Endometrial microvascular endothelial cells (primary cell): ENCODE measurements around the gene TCN2. TPM values are rescaled to one million over a fixed set of nuclear protein-coding genes. Genes with fewer than 3 reads are reported as not detected.

Source experiments
- in situ Hi-C: cut with HindIII; loops from 2 replicates; pipeline ENCODE4 v1.10.0; 2017; ENCODE audit warnings: low sequenced_read_pairs, low pct_unique_long_range_greater_than_20kb; ENCODE audit errors: inconsistent ontology term
- total RNA-seq: library from RNA; depleted of rRNA; stranded (reverse); fragments of >200 nt; gene quantifications from one replicate; pipeline ENCODE4 v1.2.3, GENCODE V29; 2015; ENCODE audit errors: inconsistent ontology term

TCN2 gene
- total RNA-seq, 1 donor from 2014 or later, result 97.4 TPM

DNA sequence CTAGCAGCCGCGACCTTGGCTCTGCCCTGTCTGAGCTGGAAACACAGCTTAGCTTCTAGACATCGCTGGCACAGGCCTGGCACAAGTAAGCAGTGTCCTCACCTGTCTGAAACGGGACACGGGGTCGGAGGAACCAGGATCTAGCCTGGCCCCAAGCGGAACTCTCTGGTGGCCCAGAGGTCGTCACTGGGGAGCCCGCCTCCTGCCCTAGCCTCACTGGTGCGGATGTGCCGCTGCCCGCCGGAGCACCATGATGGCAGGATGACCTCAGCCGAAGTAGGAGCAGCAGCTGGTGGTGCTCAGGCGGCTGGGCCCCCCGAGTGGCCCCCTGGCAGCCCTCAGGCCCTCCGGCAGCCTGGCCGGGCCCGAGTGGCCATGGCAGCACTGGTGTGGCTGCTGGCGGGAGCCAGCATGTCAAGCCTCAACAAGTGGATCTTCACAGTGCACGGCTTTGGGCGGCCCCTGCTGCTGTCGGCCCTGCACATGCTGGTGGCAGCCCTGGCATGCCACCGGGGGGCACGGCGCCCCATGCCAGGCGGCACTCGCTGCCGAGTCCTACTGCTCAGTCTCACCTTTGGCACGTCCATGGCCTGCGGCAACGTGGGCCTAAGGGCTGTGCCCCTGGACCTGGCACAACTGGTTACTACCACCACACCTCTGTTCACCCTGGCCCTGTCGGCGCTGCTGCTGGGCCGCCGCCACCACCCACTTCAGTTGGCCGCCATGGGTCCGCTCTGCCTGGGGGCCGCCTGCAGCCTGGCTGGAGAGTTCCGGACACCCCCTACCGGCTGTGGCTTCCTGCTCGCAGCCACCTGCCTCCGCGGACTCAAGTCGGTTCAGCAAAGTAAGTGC is 29.5 kb downstream of the TCN2 start:
- in situ Hi-C loops, result no loop called here

DNA sequence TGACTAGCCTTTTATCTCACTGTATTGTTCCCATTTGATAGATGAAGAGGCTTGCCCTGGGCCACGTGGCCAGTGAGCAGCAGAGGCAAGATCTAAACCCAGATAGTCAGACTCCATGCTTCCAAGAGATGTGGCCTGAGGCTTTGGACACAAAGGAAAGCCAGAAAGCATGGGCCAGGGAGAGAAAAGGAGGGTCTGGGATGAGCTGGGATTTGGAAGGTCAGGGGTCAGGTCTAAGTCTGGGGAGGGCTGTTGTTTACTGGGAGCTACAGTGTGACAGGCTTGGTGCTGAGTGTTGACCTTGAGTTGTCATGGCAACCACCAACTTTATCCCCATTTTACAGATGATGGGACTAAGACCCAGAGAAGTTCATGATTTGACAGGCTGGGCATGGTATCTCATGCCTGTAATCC is 30.7 kb downstream of the TCN2 start:
- in situ Hi-C loops, result no loop called here

DNA sequence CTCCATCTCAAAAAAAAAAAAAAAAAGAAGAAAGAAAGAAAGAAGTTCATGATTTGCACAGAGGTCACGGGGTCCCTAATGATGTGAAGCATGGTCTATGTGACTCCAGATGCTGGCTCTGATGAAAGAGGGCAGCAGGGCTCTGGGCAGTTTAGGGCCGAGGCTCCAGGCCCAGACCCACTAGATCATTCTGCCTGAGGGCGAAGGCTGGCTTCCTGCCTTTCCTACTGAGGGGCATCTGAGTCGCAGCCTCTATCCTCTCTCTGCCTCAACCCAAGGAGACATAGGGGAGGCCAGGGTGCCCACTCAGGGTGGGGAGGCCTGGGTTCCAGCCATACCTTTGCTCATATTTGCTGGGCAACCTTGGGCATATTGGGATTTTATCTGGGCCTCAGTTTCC is 33.4 kb downstream of the TCN2 start:
- in situ Hi-C loops, result no loop called here

DNA sequence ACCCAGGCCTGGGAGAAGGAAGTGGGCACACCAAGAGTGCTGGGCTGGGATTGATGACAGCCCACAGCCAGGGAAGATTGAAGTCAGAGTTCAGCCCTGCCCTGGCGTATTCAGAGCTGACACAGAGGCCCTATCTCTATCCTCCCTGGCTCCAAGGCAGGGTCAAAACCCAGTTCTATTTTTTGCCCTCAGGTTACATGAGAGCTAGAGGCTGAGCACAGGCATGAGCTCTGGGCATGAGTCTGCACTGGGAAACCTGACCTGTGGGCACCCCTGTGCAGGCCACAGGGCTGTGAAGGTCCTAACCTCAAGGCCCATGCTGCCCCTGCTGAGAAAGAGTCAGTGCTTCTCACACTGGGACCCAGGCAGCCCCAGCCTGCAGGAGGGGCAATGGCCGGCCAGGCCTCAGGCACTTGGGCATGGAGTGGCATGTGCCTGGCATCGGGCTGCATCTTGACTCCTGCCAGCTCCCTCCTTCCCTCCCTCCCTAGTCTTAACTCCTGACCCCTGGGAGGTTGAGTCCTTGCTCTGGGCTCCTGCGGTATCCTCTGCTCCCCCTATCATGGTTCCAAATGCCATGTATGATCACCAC is 34.0 kb downstream of the TCN2 start:
- in situ Hi-C loops, result no loop called here

DNA sequence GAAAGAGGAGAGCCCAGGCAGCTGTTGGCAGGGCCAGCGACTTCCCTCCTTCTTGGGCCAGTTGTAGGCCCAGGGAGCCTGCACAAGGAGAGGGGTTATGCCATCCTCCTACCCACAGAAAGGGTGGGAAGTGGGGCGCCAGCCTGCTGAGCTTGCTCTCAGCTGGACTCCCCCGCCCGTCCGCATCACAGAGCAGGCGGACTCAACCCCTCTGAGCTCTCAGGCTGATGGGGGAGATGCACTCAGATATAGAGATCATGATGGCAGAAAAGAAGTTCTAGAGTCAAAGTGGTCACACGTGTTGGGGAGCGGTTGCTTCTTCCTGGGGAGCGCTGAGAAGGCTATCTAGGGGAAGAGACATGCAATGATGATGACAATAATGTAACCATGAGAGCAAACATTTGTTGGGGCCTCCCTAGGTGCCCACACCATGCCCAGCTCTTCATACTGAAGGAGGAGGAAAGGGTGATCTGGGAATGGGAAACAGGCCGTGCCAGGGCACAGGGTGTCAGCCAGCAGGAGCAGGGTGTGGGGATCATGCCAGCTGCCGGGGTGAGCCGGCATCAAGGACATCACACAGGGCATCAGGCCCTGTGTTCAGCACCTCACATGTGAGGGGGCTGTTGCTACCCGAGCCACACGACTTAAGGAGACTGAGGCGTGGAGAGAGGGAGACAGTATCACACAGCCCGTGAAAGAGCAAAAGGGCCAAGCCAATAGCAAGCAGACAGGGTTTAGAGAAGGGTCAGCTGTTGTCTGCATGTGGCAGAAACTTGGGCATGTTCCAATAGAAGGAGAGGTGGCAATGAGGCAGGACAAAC is 36.3 kb downstream of the TCN2 start:
- in situ Hi-C loops, result no loop called here

DNA sequence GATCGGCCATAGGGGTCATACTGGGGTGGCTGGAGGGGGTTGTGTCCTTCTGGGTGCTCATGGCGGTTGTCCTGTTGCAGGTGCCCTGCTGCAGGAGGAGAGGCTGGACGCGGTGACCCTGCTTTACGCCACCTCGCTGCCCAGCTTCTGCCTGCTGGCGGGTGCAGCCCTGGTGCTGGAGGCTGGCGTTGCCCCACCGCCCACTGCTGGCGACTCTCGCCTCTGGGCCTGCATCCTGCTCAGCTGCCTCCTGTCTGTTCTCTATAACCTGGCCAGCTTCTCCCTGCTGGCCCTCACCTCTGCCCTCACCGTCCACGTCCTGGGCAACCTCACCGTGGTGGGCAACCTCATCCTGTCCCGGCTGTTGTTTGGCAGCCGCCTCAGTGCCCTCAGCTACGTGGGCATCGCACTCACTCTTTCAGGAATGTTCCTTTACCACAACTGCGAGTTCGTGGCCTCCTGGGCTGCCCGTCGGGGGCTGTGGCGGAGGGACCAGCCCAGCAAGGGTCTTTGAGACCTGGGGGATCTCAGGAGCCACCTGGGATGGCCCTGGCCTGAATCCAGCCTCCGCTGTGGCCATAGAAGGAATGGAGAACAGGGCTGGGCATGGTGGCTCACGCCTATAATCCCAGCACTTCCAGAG is 39.7 kb downstream of the TCN2 start:
- in situ Hi-C loops, result no loop called here

DNA sequence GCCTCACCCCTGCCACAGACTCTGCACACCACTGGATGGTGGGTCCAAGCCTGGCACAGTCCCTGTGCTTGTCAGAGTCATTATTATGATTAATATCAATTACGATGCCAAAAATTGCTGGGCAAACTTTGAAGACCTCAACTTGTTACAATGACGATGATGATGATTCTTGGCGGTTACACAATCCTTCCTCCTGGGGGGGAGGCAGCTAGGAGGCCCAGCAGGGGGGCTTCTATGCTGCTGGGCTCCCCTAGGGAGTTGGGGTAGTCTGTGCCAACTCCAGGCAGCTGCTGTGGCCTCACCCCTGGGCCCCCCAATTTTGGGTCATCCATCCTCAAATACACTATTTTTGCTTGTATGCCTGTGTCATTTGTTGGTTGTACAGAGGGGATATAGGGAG is 40.6 kb downstream of the TCN2 start:
- in situ Hi-C loops, result no loop called here

DNA sequence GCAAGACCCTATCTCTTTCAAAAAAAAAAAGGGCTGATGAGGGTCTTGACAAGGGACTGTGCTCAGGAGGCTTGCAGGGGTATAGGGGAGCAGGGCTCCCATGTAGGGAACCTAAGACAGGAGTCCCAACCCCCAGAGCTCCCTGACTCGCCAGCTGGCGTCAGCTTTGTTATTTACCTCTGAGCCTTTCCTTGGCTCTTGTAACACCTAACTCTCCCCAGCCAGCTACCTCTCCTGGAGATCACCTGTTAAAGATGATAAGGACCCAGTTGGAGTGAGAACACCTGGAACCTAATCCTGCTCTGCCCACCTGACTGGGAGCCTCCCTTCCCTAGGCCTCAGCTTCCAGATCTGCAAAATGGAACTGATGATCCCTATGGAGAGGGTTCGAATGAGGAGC is 41.9 kb downstream of the TCN2 start:
- in situ Hi-C loops, result no loop called here

DNA sequence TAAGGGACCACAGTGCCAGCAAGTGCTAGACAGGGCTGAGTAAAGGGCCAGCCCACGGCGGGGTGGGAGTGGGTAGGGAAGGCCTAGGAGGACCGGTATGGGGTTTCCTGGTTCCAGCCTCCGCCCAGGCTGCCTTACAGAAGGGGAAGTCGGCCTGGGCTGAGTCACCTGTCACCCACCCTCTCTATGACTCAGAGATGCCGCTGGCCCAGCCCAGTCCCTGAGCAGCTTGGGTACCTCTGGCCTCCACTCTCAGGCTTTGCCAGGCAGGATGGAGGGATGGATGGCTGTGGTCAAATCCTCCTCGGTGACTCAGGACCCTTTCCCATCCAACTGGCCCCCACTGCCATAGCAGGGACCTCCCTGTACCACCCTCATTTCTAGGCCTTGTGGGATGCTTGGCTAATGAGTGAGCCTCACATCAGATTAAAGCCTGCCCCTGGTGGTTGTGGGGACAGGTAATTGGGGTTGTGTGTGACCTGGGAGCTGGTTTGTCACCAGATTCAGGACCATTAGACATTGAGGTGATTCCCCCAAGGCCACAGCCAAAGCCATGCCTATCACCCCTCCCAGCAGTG is 42.5 kb downstream of the TCN2 start:
- in situ Hi-C loops, result no loop called here

DNA sequence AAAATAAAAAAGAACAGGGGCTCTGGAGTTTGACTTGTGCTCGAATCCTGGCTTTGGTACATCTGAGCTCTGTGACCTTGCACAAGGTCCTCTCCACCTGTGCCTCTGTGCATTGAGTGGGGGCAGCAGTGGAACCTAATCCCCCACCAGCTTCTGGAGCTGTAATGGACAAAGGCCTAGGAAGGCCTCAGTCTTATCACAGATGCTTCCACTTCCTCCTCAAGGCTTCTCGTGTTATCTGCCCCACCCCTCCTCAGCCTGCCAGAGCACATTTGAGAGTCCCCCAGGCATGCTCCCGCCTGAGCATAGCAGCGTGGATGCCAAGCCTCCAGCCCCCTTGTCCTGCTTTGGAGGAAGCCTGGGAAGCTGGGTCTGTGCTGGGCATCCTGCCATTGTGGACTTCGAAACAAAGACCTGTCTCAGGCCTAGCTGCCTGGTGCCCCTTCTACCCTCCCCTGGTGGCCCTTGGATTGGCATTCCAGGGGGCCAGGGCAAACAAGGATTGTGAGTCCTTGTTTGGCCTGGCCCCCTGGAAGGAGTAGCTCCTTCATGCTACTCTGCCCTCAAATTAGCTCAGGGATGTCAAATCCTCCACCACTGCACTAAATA is 43.6 kb downstream of the TCN2 start:
- in situ Hi-C loops, result no loop called here

DNA sequence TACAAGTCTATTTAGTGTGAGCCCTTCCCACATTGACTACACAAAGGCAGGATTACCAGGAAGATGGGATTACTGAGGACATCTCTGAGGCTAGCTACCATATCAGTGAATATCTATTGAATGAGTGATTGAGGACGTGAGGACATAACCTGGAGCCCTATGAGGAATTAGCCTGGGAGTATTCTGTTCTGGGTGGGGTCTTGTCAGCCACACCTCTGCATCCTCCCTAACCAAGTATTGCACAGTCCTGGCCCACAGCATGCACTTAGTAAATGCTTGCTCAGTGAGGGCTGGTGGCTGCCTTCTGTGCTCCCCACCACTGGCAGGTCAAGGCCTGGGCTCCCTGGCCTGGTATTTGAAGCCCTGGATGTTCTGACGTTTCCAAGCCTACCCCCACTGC is 45.9 kb downstream of the TCN2 start:
- in situ Hi-C loops, result no loop called here

DNA sequence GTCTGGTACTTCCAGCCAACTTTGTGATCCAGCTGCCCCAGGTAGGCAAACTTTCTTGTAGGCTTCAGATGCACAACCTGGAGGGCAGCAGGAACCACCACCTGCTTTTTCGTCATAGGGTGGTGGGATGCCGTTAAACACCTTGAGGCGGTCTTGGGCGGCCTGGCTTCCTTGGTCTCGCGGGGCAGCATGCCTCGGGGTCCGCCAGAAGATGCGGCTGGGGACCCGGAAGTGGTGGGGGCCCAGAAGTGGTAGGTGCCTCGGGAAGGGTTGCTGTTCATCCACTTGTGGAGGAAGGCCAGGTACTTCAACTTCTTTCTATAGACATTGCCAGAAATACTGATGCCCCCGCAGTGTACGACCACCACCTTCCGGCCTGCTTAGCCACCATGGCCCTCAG is 47.4 kb downstream of the TCN2 start:
- in situ Hi-C loops, result no loop called here

DNA sequence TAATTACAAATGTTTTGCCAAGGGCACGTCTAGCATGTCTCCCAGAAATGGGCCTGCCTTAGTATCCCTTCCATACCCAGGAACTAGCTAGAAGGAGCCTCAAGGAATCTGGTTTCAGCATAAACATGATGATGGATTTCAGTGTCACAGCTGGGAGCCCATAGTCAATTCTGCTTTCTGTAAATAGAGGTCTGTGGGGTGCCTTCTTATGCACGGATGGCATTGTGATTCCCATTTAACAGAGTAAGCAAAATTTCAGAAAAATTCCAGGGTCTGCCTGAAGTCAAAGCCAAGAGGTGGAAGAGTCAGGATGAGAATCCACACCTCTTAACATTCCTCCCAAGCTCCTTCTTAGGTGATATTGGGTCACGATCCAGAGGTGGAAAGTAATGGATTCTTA is 48.6 kb downstream of the TCN2 start:
- in situ Hi-C loops, result no loop called here

DNA sequence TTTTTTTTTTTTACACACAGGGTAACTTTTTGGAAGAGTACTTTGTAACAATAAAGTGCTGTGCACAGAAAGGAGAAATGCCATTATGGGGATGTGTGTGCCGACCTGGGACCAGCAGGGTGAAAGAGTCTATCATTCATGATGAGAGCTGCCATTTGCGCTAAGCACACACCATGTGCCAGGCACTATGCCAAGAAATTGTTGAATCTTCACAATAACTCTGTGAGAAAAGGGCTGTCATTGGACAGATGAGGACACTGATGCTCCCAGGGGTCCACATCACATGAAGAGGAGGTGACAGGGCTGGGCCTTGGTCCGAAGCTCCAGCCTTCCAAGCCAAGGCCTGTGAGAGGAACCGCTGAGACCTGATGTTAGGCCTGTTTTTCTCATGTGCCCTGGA is 55.1 kb downstream of the TCN2 start:
- in situ Hi-C loops, result no loop called here

DNA sequence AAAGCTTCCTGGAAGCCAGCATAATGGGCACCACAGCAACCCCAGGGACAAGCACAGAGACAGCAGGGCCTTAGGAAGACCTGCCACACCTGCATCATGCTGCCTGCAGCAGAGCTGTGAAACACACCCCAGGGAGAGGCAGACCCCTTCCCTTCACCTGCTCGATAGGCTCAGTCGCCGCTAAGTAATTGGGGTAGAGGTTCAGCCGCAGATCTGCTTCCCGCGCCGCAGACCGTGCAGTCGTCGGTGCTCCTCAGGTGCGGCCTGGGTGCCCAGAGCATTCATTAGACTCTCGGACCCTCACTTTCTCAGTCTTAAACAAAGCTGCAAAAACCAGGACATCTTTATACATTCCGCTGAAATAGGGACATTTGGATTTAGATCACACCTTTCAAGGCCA is 57.8 kb downstream of the TCN2 start:
- in situ Hi-C loops, result no loop called here

DNA sequence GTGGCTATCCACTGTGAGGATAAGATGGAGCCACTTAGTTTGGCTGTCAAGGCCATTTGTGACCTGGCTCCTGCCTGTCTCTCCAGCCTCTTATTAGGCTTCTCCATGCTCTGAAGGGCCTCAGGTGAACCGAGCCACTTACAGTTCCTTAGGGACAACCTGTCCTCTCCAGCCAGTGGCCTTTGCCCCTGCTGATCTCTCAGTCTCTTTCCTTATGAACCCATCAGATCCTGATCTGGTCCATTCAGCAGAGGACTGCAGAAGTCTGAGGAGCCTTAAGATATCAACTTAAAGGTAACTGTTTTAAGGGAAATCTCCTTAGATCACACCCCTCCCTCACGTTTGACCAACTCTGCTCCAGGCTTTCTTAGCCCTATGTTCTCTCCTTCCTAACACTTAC is 58.3 kb downstream of the TCN2 start:
- in situ Hi-C loops, result no loop called here

DNA sequence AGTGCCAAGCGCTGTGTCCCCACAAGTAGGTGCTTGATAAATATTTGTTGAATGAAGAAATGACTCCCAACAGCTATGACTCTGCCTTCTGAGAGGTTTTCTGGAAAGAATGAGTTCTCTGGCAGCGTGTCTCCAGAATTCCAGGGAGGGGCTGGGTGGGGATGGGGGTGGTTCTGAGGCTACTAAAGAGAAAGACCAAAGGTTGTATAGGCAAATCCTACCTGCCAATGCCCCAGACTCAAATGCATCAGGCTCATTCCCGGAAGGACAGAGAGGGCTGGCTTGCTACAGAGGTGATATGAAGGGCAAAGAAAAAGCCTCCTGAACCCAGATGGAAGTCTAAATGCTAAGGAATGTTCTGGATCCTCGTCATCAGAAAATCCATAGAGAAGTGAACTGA is 58.8 kb downstream of the TCN2 start:
- in situ Hi-C loops, result no loop called here

DNA sequence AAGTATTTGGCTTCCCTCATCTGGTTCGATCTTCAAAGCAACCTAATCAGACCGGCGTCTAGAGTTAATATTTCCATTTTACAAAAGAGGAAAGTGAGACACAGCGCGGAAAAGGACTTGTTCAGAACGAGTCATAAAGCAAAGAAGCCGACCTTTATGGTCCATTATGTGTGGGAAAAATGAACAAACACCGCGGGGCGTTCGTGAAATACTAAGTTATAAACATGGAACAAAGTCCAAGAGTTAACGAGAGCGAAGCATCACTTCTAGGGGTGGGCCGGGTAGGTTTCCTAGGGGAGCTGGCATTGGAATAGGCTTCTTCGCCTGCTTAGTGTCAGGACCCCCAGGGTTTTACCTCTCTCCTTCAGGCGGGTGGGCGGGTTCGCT is 60.1 kb downstream of the TCN2 start:
- in situ Hi-C loops, result no loop called here
